Esophagus muscularis mucosa (tissue), 4 donors: ENCODE data around the gene MGLL. TPM values are rescaled to one million over a fixed set of nuclear protein-coding genes. Genes with fewer than 3 reads are reported as not detected.

ENCODE experiments used
- DNase-seq: peaks from one replicate; pipeline ENCODE4 v3.0.0-alpha.2; 2017; ENCODE audit errors: extremely low spot score
- H3K27ac ChIP-seq, 4 donors: fragments of 200-600 bp; sonication (generic); replicated peaks in 1 of 4; 1 replicate in 3 of 4; 2 replicates in 1 of 4; pipeline ENCODE4 v1.5.1; 2016 to 2019; ENCODE audit warnings: mild to moderate bottlenecking in 1 of 4
- H3K27me3 ChIP-seq, 4 donors: fragments of 200-600 bp; sonication (generic); one replicate each; pipeline versions ENCODE4 v1.5.1 to v1.6.0; 2016 to 2019
- H3K36me3 ChIP-seq, 4 donors: fragments of 200-600 bp; sonication (generic); one replicate each; pipeline ENCODE4 v1.5.1; 2016 to 2019
- H3K4me1 ChIP-seq, 4 donors: fragments of 200-600 bp; sonication (generic); one replicate each; pipeline ENCODE4 v1.5.1; 2016 to 2019
- H3K4me3 ChIP-seq, 4 donors: fragments of 200-600 bp; sonication (generic); 1 replicate in 2 of 4; 2 replicates in 2 of 4; pipeline ENCODE4 v1.5.1; 2016 to 2019; ENCODE audit warnings: mild to moderate bottlenecking in 4 of 4, moderate library complexity in 1 of 4
- H3K9me3 ChIP-seq, 4 donors: fragments of 200-600 bp; sonication (generic); 1 replicate in 3 of 4; 2 replicates in 1 of 4; pipeline ENCODE4 v1.5.1; 2016 to 2019
- CTCF ChIP-seq, 3 experiments: fragments of 200-600 bp in 2 of 3; fragments of 450-650 bp in 1 of 3; sonication (generic) in 2 of 3; IDR thresholded peaks; one replicate each; pipeline ENCODE4 v1.5.1; 2017 to 2019; ENCODE audit warnings: antibody characterized with exemption in 3 of 3, mild to moderate bottlenecking in 2 of 3, moderate library complexity in 1 of 3
- EP300 ChIP-seq: sonication (generic); formaldehyde crosslinking; IDR thresholded peaks from one replicate; pipeline ENCODE4 v1.6.1; 2017; ENCODE audit warnings: antibody characterized with exemption
- POLR2A ChIP-seq: fragments of 450-650 bp; IDR thresholded peaks from one replicate; pipeline ENCODE4 v1.6.1; 2017; ENCODE audit warnings: antibody characterized with exemption, moderate library complexity, mild to moderate bottlenecking, low read depth
- POLR2AphosphoS5 ChIP-seq, 2 donors: sonication (generic); formaldehyde crosslinking; IDR thresholded peaks; one replicate each; pipeline ENCODE4 v1.6.1; 2017; ENCODE audit warnings: antibody characterized with exemption in 2 of 2
- WGBS: methylation state at CpG from one replicate; pipeline ENCODE4 v1.1.5; 2018; 5-methylcytosine and 5-hydroxymethylcytosine counted together
- intact Hi-C: fragments of 100-400 bp; cut with DNase I; formaldehyde crosslinking; loops from one replicate; pipeline ENCODE4 v1.15.1; 2023
- total RNA-seq, 4 donors: library from RNA; depleted of rRNA; stranded (reverse); fragments of >200 nt; gene quantifications; one replicate each; pipeline versions ENCODE4 v1.1.0 to v1.2.1, GENCODE V29; 2016

MGLL gene
- total RNA-seq, 4 donors from 2014 or later, result 56.5 to 155 (median 80.7) TPM

- Histone ChIP-seq H3K27ac (no peak overlapping the region), H3K4me1 (peaks cover 4 to 14% (median 12%) of the 10 kb centered on the region in 4 donors), H3K27me3 (no peaks in the 10 kb centered on the region), H3K36me3 (no peaks in the 10 kb centered on the region), H3K4me3 (no peak overlapping the region), H3K9me3 (no peaks in the 10 kb centered on the region)
- TF ChIP-seq EP300 (no peak), POLR2A (no peak), CTCF (IDR thresholded peaks at IDR 0.05) (no peak), POLR2AphosphoS5 (IDR thresholded peaks at IDR 0.05) (no peak)
- 73% methylated on average over 8 of the region's 8 CpGs for WGBS
- no peak for DNase-seq
- intact Hi-C loops, result loop anchor here (2.0 to 5.0 kb wide), 2 partner anchors 181 to 321 kb away; no protein-coding TSS in a partner anchor
Observed at GRCh38 chr3:127651516-127652172, 170.7 kb downstream of the MGLL start.

GRCh38 chr3:127650236-127650635 lies 172.1 kb downstream of the MGLL start:
- H3K27ac ChIP-seq, result no peak overlapping the region
- no peak for TF ChIP-seq POLR2A
- TF ChIP-seq EP300, result no peak
- no peak for TF ChIP-seq POLR2AphosphoS5 (IDR thresholded peaks at IDR 0.05)
- no peak for TF ChIP-seq CTCF (IDR thresholded peaks at IDR 0.05)
- DNase-seq, result no peak
- 96% methylated on average over 4 of the region's 4 CpGs for WGBS
- peaks cover 4 to 6% (median 5%) of the 10 kb centered on the region in 4 donors for H3K4me1 ChIP-seq
- H3K9me3 ChIP-seq, result no peaks in the 10 kb centered on the region
- intact Hi-C loops, result loop anchor here (5.0 kb wide), 1 partner anchor 322 kb away; no protein-coding TSS in a partner anchor
- no peaks in the 10 kb centered on the region for H3K27me3 ChIP-seq
- no peak overlapping the region for H3K4me3 ChIP-seq
- no peaks in the 10 kb centered on the region for H3K36me3 ChIP-seq

- Histone ChIP-seq H3K36me3 (no peaks in the 10 kb centered on the region), H3K4me3 (no peak overlapping the region), H3K27me3 (no peaks in the 10 kb centered on the region), H3K27ac (no peak overlapping the region), H3K9me3 (no peaks in the 10 kb centered on the region), H3K4me1 (peaks cover 4 to 6% (median 5%) of the 10 kb centered on the region in 4 donors)
- TF ChIP-seq EP300 (no peak), POLR2AphosphoS5 (IDR thresholded peaks at IDR 0.05) (no peak), POLR2A (no peak), CTCF (IDR thresholded peaks at IDR 0.05) (no peak)
- intact Hi-C loops, result no loop called here
- no peak for DNase-seq
Observed at GRCh38 chr3:127647845-127648204, 174.5 kb downstream of the MGLL start.

- no peak for DNase-seq
- peaks cover 2% of the 10 kb centered on the region in 4 donors for H3K4me1 ChIP-seq
- intact Hi-C loops, result no loop called here
- no peak overlapping the region for H3K27ac ChIP-seq
- TF ChIP-seq POLR2AphosphoS5 (IDR thresholded peaks at IDR 0.05) (no peak), EP300 (no peak), CTCF (IDR thresholded peaks at IDR 0.05) (no peak), POLR2A (no peak)
- H3K9me3 ChIP-seq, result no peaks in the 10 kb centered on the region
- H3K36me3 ChIP-seq, result no peaks in the 10 kb centered on the region
- WGBS, result 78% methylated on average over 13 of the region's 13 CpGs
- no peaks in the 10 kb centered on the region for H3K27me3 ChIP-seq
- H3K4me3 ChIP-seq, result no peak overlapping the region
Observed at GRCh38 chr3:127647166-127647844, 175.0 kb downstream of the MGLL start.
